GM12864 (cell line): ENCODE measurements around the gene IGF2BP1.

Source experiments
- DNase-seq: peaks from one replicate; pipeline ENCODE4 v3.0.0-alpha.2; 2011; ENCODE audit warnings: low read depth
- H3K4me3 ChIP-seq: 2 replicates; pipeline ENCODE4 v1.5.1; 2011; ENCODE audit warnings: mild to moderate bottlenecking, low read depth, low read length, control low read depth
- CTCF ChIP-seq: IDR thresholded peaks from 2 replicates; pipeline ENCODE4 v1.5.1; 2011; ENCODE audit warnings: low read depth, mild to moderate bottlenecking, moderate library complexity, low read length, control low read depth, inconsistent platforms; ENCODE audit errors: missing control alignments

IGF2BP1 gene

DNA sequence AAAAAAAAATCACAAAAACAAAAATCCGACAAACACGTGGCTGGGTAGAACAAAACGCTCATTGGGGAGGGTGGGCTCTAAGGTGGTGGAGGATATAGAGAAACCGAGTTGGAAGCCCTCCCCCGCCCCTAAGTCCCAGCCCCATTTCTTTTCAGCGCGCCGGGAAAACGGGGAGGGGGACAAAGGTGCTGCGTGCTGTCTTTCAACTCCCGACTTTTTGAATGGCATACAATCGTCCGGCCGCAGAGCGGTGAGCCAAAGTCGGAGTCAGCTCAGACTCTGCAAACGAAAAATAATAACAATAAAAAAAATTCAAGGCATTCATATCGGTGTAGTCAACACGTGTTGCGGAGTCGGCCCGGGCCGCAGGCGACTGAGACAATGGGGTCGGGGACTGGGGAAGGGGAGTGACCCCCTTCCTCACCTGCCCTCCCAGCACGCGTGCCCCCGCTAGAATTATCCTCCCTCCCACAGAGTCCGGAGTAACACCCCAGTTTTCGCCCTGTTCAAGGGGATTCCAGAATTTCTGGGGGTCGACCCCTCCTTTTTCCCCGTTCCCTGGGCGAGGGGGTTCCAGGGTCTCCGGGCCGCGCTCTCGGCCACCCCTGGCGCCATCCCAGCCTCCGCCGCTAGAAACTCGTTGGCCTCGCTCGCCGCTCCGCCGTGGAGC is 1.7 kb upstream of the IGF2BP1 start:
- no peak overlapping the region; the same call in none of the 2 replicates for H3K4me3 ChIP-seq
- DNase-seq = no peak
- no peak for TF ChIP-seq CTCF

DNA sequence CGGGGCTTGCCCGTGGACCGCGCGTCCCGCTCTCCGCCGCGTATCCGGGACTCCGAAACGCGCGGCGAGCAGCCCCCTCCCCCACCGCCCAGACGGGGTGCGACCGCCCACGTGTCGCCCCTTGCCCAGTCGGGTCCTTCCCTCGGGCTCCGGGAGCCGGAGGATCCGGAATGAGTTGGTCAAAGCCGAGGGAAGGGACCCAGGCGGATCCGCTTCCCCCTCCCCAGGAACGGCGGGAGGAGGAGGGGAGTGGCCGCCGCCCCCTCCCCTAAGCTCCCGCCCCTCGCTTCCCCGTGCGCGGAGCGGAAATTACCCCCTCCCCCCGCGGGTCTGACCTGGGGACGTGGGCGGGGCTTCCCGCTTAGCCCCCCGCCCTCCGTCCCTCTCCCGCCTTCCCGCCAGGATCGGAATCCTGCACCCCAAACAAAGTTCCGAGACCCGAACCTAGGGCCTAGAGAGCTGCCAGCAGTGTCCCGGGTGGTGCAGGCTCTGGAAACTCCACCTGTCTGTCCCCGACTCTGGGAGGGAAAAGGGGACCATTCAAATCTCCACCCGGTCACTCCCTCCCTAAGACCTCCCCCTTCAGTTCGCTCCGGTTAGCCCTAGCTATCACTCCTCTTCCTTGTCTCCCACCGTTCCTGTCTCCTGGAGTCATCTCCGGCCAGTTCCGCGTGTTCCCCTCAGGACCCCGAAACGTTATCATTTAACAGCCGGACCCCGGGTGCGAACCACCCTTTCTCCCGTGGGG is 1.0 kb upstream of the IGF2BP1 start:
- peak overlapping the region; percentile 26 for H3K4me3 ChIP-seq
- no peak for DNase-seq
- no peak for TF ChIP-seq CTCF

DNA sequence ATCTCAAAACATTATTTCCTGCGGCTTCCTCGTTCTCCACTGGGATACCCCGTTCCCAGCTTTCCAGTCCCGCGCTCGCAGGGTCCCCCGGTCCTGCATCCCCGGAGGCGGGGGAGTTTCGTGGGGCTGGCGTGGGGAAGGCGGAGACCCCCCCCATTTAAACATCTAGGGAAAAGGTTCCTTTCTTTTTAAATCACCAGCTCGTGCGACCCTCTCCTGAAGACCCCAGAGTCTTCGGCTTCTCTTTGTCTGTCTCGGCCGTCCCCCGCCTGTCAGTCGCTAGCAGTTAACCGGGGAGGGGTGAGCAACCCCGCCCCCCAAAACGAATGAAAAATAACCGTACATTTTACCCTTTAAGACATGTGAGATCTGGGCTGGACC is 473 bp upstream of the IGF2BP1 start:
- peak overlapping the region; percentile 26; the same call in 1 of the 2 replicates for H3K4me3 ChIP-seq
- no peak for DNase-seq
- TF ChIP-seq CTCF = no peak

- no peak for DNase-seq
- no peak for TF ChIP-seq CTCF
- peak overlapping the region; percentile 51 for H3K4me3 ChIP-seq
These were observed 822 bp downstream of the IGF2BP1 start for GRCh38 chr17:48997827-48998586.

GRCh38 chr17:48998587-48999440 is 1.6 kb downstream of the IGF2BP1 start:
- peak overlapping the region; percentile 51 for H3K4me3 ChIP-seq
- no peak for TF ChIP-seq CTCF
- no peak for DNase-seq

DNA sequence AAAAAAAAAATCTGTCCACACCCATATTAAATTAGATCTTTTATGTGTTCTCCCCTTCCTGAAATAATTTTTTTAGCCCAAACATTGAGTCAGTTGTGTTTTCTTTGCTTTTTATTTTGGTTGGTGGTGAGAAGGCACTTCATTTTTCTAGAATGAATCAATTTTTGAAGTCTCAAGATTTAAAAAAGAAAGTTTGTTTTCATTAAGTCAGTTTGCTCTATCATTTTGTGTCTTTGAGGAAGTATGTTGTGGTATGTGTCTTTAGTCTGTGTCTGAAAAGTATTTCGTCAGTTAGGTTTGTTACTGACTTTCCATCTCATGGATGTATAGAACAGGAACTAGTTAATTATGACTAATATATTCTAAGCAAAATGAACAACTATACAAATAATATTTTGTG is 3.8 kb downstream of the IGF2BP1 start:
- TF ChIP-seq CTCF = no peak
- no peak overlapping the region for H3K4me3 ChIP-seq
- no peak for DNase-seq
